SHP77 treated with DMSO at 0.1 percent for 48 hours (cell line): ENCODE results near the gene FAM124B.

ENCODE experiments used
- DNase-seq: peaks from one replicate; lab custom pipeline; 2025; lab: John Stamatoyannopoulos, UW

The FAM124B gene

DNA sequence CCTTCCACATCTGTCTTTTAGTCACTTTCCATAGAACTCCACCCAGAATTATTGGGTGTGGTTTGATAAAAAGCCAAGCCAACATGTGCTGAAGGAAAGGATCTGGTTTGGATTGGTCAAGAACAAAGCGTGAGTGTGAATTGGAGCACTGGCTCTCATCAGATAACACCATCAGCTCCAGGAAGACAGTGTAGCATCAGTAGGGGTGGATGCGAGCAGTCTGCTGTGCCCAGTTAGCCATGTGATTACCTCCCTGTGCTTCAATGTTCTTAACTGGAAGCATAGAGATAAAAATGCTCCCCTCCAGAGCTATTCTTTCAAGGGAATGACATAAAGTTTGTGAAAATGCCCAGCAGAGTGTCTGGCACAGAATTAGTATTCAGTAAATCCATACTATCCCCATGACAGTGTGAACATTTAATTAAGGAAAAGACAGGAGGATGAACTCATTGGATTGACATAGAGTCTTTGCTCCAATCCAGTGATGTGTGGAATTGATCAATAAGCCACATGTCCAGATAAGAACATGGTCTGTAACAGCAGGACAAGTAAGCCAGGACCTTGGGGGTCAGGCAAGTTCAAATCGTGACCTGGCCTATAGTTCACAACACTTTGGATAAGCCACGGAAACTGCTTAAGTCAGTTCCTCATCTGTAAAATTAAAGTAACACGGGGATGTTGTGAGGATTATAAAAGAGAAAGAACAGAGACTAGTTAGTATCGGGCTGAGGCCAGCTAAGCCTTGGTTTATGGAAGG lies 68.0 kb downstream of the FAM124B start:
- no peak for DNase-seq

DNA sequence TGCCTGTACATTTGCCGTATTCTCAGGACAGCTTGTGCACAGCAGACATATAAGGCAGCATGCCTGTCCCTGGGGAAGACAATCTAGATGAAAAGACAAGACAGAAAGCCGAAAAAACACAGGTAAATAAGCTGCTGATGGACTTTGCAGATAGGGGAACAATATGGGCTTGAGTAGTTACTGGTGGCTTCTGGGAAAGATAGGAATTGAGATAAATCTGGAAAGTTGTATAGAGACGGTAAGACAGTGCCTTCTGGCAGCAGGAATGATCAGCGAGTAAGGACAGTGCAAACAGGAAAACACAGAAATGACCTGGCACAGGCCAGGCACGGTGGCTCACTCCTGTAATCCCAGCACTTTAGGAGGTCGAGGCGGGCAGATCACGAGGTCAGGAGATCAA lies 70.2 kb downstream of the FAM124B start:
- DNase-seq: no peak

DNA sequence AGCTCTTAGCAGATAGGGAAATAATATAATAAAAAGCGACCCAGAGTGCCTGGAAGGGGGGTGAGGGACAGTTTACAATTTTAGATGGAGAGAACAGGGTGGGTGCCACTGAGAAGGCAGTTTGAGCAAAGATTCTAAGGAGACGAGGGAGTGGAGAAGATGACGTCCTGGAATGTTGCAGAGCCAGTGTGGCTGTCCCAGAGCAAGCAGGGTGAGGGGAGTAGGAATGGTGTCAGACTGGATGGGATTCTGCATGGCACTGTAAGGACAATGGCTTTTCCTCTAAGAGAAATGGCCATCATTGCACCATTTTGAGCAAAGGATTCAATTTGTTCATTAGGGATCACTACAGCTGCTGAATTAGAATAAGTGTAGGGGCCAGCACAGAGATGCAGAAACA lies 73.1 kb downstream of the FAM124B start:
- no peak for DNase-seq
